AG09319 (cell line): ENCODE data around the gene CABLES1.
A peak's percentile ranks its signal among the peaks of the same experiment; 100 is the strongest.

Experiments
- DNase-seq: peaks from one replicate; pipeline ENCODE4 v3.0.0-alpha.2; 2010; ENCODE audit warnings: low read depth; ENCODE audit errors: extremely low read depth
- CTCF ChIP-seq: IDR thresholded peaks from 2 replicates; pipeline ENCODE4 v1.5.1; 2011; ENCODE audit warnings: low read depth, mild to moderate bottlenecking, inconsistent platforms, low read length, moderate library complexity

Gene CABLES1

GRCh38 chr18:23114911-23115310, 20.4 kb upstream of the CABLES1 start:
- no peak for TF ChIP-seq CTCF
- DNase-seq: no peak

GRCh38 chr18:23115683-23116096, 19.6 kb upstream of the CABLES1 start:
- DNase-seq: peak; percentile 87
- TF ChIP-seq CTCF: no peak

GRCh38 chr18:23121133-23121532, 14.2 kb upstream of the CABLES1 start:
- TF ChIP-seq CTCF: no peak
- DNase-seq: no peak

GRCh38 chr18:23122334-23123229, 12.7 kb upstream of the CABLES1 start:
- no peak for DNase-seq
- no peak for TF ChIP-seq CTCF

GRCh38 chr18:23126376-23127056, 8.8 kb upstream of the CABLES1 start:
- TF ChIP-seq CTCF: no peak
- no peak for DNase-seq

- TF ChIP-seq CTCF: no peak
Measured at GRCh38 chr18:23127090-23127489, 8.2 kb upstream of the CABLES1 start.

GRCh38 chr18:23129355-23130002, 5.8 kb upstream of the CABLES1 start:
- no peak for DNase-seq
- TF ChIP-seq CTCF: no peak

More at GRCh38 chr18:23127090-23127489, 8.2 kb upstream of the CABLES1 start:
- DNase-seq: no peak
